ENCODE measurements around the gene KYNU. TPM values are rescaled to one million over a fixed set of nuclear protein-coding genes. Genes with fewer than 3 reads are reported as not detected.
"Not testable (repeated sequence)": the region's sequence is repeated elsewhere in the genome, so short reads cannot be mapped to it uniquely, and the experiment has no call there.

The KYNU gene
- polyA plus RNA-seq, 1 experiment = 0.04 TPM

DNA sequence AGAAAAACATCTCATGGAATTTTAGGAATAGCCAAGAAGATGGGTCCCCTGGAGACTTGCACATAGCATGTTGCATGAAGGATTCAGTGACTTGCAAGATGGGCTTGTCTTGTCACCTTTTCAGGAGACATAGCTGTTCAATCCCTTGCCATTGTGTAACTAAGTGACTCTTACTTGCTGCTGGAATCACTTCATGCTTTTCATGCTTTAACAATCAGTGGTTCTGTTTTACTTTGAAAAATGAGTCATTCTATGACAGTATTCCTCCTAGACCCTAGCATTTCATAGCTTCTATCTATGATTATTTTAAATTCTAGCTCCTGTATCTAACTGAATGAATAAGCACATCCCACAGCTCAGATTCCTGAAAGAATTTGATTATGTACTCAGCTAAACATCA lies 2.8 kb downstream of the KYNU start:
- no peak overlapping the region for H3K4me3 ChIP-seq (ENCODE audit: low read depth, low read length)
- ChIA-PET CTCF (no interaction called here), POLR2A (interaction anchor here (0.6 kb wide), 1 partner anchor 14 kb away, joined by 3 read pairs; no protein-coding TSS in a partner anchor)
- TF ChIP-seq, protein P1, sequence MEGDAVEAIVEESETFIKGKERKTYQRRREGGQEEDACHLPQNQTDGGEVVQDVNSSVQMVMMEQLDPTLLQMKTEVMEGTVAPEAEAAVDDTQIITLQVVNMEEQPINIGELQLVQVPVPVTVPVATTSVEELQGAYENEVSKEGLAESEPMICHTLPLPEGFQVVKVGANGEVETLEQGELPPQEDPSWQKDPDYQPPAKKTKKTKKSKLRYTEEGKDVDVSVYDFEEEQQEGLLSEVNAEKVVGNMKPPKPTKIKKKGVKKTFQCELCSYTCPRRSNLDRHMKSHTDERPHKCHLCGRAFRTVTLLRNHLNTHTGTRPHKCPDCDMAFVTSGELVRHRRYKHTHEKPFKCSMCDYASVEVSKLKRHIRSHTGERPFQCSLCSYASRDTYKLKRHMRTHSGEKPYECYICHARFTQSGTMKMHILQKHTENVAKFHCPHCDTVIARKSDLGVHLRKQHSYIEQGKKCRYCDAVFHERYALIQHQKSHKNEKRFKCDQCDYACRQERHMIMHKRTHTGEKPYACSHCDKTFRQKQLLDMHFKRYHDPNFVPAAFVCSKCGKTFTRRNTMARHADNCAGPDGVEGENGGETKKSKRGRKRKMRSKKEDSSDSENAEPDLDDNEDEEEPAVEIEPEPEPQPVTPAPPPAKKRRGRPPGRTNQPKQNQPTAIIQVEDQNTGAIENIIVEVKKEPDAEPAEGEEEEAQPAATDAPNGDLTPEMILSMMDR (IDR thresholded peaks at IDR 0.05; ENCODE audit: insufficient read depth, low read depth, low read length) = no peak
- no peaks in the 10 kb centered on the region for H3K27me3 ChIP-seq (ENCODE audit: control insufficient read depth, insufficient read depth, low read length)
- DNase-seq (ENCODE audit: low read depth) = peak; percentile 44
- no peaks in the 10 kb centered on the region for H3K36me3 ChIP-seq (ENCODE audit: control insufficient read depth, insufficient read depth, low read length)

DNA sequence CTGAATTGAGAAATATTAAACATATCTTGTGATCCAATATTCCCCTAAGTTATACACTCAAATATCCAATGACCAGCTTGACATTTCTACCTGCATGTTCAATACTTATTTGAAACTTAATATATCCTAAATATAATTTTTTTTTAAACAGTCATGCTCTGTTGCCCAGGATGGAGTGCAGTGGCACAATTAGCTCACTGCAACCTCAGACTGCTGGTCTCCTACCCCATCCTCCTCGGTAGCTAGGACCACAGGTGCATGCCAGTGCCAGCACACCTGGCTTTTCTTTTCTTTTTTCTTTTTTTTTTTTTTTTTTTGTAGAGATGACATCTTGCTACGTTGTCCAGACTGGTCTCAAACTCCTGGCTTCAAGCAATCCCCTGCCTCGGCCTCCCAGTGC lies 4.2 kb downstream of the KYNU start:
- POLR2A ChIA-PET = no interaction called here
- DNase-seq (ENCODE audit: low read depth) = no peak
- CTCF ChIA-PET = no interaction called here
- H3K36me3 ChIP-seq (ENCODE audit: control insufficient read depth, insufficient read depth, low read length) = no peaks in the 10 kb centered on the region
- TF ChIP-seq, protein P1 (IDR thresholded peaks at IDR 0.05; ENCODE audit: insufficient read depth, low read depth, low read length) = no peak
- no peaks in the 10 kb centered on the region for H3K27me3 ChIP-seq (ENCODE audit: control insufficient read depth, insufficient read depth, low read length)
- H3K4me3 ChIP-seq (ENCODE audit: low read depth, low read length) = no peak overlapping the region

DNA sequence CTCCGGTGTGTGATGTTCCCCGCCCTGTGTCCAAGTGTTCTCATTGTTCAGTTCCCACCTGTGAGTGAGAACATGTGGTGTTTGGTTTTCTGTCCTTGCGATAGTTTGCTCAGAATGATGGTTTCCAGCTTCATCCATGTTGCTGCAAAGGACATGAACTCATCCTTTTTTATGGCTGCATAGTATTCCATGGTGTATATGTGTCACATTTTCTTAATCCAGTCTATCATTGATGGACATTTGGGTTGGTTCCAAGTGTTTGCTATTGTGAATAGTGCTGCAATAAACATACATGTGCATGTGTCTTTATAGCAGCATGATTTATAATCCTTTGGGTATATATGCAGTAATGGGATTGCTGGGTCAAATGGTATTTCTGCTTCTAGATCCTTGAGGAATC lies 5.0 kb downstream of the KYNU start:
- H3K36me3 ChIP-seq (ENCODE audit: control insufficient read depth, insufficient read depth, low read length); H3K4me3 ChIP-seq (ENCODE audit: low read depth, low read length); H3K27me3 ChIP-seq (ENCODE audit: control insufficient read depth, insufficient read depth, low read length); POLR2A ChIA-PET; CTCF ChIA-PET; DNase-seq (ENCODE audit: low read depth): not testable (repeated sequence)

DNA sequence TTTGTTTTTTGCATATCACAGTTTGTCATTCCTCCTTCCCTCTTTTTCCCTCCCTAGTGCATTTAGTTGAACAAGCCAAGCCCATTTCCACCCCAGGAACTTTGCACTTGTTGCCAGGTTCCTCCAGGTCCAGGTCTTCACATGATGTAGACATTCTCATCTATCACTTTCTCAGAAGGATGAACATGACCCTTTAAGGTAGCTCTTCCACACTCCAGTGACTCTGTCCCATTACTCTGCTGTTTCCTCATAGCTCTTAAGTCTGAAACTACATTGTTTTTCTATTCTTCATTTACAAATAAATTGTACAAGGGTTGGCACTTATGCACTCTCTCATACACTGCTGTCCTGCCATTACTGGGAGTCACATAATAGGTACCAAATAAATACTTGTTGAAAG lies 6.1 kb downstream of the KYNU start:
- ChIA-PET CTCF (no interaction called here), POLR2A (no interaction called here)
- TF ChIP-seq, protein P1 (IDR thresholded peaks at IDR 0.05; ENCODE audit: insufficient read depth, low read depth, low read length) = no peak
- no peak for DNase-seq (ENCODE audit: low read depth)
- Histone ChIP-seq H3K27me3 (ENCODE audit: control insufficient read depth, insufficient read depth, low read length) (no peaks in the 10 kb centered on the region), H3K4me3 (ENCODE audit: low read depth, low read length) (no peak overlapping the region), H3K36me3 (ENCODE audit: control insufficient read depth, insufficient read depth, low read length) (no peaks in the 10 kb centered on the region)

DNA sequence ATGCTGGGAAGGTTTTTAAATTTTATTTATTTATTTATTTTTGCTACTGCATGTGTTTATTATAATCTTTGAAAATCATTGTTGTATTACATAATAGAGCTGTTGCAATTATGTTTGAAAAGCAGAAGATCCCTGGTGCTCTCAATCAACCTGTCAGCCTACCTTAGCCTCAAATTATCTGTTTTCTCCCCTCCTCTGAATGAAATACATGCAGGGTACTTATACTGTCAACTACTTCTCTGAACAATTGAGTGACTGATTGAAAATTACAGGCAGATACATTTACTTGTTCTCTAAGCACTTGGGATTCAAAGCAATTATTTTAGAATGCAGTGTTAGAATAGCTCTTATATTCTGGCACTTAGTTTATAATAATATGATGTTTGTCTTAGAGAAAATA lies 8.1 kb downstream of the KYNU start:
- ChIA-PET CTCF (no interaction called here), POLR2A (no interaction called here)
- TF ChIP-seq, protein P1 (IDR thresholded peaks at IDR 0.05; ENCODE audit: insufficient read depth, low read depth, low read length) = no peak

DNA sequence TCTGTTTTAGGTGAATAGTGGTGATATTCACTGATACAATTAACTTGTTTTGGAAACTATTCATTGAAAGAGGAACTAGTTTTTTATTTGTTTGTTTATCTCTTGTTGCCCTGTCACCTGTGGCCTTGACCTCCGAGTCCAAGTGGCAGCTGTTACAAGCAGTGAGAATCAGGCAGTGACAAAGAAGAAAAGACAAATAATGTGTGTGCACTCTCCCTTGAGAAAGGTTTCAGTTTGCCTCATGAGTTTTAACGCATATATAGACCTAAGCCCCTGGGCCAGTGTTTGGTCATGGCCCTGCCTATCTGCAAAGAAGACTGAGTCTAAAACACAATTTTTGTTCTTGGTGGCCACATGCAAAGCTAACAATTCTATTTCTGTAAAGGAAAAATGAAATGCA lies 15.3 kb downstream of the KYNU start:
- ChIA-PET POLR2A (no interaction called here), CTCF (no interaction called here)
- Histone ChIP-seq H3K27me3 (ENCODE audit: control insufficient read depth, insufficient read depth, low read length) (no peaks in the 10 kb centered on the region), H3K4me3 (ENCODE audit: low read depth, low read length) (no peak overlapping the region), H3K36me3 (ENCODE audit: control insufficient read depth, insufficient read depth, low read length) (no peaks in the 10 kb centered on the region)
- DNase-seq (ENCODE audit: low read depth) = no peak
- TF ChIP-seq, protein P1 (IDR thresholded peaks at IDR 0.05; ENCODE audit: insufficient read depth, low read depth, low read length) = no peak

More for the DNA sequence above, 8.1 kb downstream of the KYNU start:
- Histone ChIP-seq H3K27me3 (ENCODE audit: control insufficient read depth, insufficient read depth, low read length) (no peaks in the 10 kb centered on the region), H3K4me3 (ENCODE audit: low read depth, low read length) (no peak overlapping the region), H3K36me3 (ENCODE audit: control insufficient read depth, insufficient read depth, low read length) (no peaks in the 10 kb centered on the region)
- no peak for DNase-seq (ENCODE audit: low read depth)
